ENCODE results near the gene NUFIP2.
"Not testable (repeated sequence)": the region's sequence is repeated elsewhere in the genome, so short reads cannot be mapped to it uniquely, and the experiment has no call there.

NUFIP2 gene, protein sequence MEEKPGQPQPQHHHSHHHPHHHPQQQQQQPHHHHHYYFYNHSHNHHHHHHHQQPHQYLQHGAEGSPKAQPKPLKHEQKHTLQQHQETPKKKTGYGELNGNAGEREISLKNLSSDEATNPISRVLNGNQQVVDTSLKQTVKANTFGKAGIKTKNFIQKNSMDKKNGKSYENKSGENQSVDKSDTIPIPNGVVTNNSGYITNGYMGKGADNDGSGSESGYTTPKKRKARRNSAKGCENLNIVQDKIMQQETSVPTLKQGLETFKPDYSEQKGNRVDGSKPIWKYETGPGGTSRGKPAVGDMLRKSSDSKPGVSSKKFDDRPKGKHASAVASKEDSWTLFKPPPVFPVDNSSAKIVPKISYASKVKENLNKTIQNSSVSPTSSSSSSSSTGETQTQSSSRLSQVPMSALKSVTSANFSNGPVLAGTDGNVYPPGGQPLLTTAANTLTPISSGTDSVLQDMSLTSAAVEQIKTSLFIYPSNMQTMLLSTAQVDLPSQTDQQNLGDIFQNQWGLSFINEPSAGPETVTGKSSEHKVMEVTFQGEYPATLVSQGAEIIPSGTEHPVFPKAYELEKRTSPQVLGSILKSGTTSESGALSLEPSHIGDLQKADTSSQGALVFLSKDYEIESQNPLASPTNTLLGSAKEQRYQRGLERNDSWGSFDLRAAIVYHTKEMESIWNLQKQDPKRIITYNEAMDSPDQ

GRCh38 chr17:29293890-29294579, at the start of gene NUFIP2:
Gene NUFIP2, minus strand, starts transcription at chr17:29294148. Its CDS starts 89 bp downstream, at chr17:29294059.
- peak; percentile 97 for DNase-seq

GRCh38 chr17:29342158-29342765, 48.3 kb upstream of the NUFIP2 start:
- DNase-seq = no peak

GRCh38 chr17:29341726-29342125, 47.8 kb upstream of the NUFIP2 start:
- no peak for DNase-seq

GRCh38 chr17:29339016-29339415, 45.1 kb upstream of the NUFIP2 start:
- not testable (repeated sequence) for DNase-seq

DNA sequence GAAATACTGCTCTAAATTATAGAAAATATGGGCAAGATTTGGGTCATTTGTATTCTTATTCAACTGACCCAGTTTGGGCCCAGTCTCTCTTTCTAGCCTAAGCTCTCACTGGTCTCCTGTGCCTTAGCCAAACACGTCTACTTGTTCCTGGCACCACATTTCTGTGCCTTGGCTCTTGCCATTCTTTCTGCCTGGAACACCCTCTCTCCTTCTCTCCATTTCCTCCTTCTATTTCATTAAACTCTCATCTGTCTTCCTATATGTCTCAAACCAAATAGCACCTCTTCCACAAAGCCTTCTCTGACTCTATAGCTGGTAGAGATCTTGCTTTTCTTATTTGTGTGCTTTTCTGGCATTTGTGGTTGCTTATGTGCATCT, 37.7 kb upstream of the NUFIP2 start:
- no peak for DNase-seq

- DNase-seq = no peak
These were observed 37.2 kb upstream of the NUFIP2 start for GRCh38 chr17:29331075-29331707.

DNA sequence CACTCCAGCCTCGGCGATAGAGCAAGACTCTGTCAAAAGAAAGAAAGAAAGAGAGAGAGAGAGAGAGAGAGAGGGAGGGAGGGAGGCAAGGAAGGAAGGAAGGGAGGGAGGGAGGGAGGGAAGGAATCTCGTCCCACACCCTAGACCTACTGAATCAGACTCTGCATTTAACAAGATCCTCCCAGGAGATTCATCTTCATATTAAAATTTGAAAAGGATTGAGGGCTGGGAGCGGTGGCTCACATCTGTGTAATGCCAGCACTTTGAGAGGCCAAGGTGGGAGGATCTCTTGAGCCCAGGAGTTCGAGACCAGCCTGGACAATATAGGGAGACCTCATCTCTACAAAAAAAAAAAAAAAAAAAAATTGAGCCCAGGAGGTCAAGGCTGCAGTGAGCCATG, 33.5 kb upstream of the NUFIP2 start:
- DNase-seq = no peak

DNA sequence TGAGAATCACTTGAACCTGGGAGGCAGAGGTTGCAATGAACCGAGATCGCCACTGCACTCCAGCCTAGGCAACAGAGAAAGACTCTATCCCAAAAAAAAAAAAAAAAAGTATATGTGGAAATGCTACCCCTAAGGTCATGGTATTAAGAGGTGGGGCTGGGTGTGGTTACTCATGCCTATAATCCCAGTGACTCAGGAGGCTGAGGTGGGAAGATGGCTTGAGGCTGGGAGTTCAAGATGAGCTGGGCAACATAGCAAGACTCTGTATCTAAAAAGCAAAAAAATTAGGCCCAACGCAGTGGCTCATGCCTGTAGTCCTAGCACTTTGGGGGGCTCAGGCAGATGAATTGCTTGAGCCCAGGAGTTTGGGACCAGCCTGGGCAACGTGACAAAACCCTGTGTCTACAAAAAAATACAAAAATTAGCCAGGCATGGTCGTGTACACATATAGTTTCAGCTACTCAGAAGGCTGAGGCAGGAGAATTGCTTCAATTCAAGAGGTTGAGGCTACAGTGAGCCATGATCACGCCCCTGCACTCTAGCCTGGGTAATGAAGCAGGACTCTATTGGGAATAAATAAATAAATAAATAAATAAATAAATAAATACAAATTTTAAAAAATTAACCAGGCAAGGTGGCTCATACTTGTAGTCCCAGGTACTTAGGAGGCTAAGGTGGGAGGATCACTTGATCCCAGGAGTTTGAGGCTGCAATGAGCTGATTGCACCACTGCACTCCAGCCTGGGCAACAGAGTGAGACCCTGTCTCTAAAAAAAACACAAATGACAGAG, 32.3 kb upstream of the NUFIP2 start:
- no peak for DNase-seq

DNA sequence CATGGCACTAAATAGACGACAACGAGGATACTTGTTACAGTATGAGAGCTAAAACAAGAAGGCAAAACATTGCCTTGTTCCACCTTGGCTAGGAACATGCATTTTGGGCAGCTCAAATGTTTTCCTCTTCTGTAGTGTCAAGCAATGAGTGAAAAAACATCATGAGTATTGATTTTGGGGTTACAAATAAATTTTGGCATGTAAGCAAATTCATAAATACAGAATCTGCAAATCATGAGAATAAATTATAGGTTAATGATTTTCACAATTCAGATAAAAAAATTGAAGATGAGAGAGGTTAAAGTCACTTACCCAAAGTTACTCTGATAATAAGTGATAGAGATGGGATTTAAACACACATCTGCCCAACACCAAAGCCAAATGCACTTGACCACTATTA, 28.4 kb upstream of the NUFIP2 start:
- no peak for DNase-seq

DNA sequence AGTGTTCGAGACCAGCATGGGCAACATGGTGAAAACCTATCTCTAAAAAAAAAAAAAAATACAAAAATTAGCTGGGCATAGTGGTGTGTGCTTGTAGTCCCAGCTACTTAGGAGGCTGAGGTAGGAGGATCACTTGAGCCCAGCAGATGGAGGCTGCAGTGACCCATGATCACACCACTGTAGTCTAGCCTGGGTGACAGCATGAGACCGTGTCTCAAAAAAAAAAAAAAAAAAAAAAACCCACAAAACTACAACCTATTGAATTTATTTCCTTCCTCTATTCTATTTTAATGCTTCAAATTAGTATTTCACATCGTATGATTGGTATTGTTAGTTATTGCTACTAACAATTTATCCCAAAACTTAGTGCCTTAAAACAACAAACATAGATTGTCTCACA, 9.4 kb upstream of the NUFIP2 start:
- no peak for DNase-seq

DNA sequence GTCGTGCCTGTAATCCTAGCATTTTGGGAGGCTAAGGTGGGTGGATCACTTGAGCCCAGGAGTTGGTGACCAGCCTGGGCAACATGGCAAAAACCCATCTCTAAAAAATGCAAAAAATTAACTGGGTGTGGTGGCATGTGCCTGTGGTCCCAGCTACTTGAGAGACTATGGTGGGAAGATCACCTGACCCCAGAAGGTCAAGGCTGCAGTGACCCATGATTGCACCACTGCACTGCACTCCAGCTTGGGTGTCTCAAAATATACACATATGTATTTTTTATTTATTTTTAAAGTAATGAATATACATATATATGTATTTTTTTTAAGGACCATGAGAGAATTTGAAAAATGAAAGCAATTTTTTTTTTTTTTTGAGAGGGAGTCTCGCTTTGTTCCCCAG, 5.1 kb upstream of the NUFIP2 start:
- DNase-seq = no peak

GRCh38 chr17:29295420-29295819, 1.5 kb upstream of the NUFIP2 start:
- no peak for DNase-seq

DNA sequence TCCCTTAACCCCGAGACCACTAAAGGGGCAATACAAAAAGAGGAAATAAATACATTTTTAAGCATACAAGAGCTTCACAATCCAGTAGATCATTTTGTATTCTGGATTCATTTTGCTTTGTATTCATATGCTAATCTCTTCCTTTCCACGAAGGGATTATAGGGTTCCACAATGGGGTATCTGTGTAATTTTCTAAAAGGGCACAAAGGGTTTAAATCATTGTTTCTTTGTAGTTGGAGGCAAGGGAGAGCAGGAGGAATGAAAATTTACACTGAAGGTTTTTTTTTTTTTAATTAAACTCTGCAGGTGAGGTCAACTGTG, 592 bp upstream of the NUFIP2 start:
- no peak for DNase-seq

GRCh38 chr17:29292992-29293889, 707 bp downstream of the NUFIP2 start:
- DNase-seq = peak; percentile 46 to 52

- peak; percentile 23 to 37 for DNase-seq
These were observed 1.6 kb downstream of the NUFIP2 start for GRCh38 chr17:29292071-29292991.

GRCh38 chr17:29291163-29291752, 2.7 kb downstream of the NUFIP2 start:
- peak in 1 of 2 donors; percentile 15 for DNase-seq

DNA sequence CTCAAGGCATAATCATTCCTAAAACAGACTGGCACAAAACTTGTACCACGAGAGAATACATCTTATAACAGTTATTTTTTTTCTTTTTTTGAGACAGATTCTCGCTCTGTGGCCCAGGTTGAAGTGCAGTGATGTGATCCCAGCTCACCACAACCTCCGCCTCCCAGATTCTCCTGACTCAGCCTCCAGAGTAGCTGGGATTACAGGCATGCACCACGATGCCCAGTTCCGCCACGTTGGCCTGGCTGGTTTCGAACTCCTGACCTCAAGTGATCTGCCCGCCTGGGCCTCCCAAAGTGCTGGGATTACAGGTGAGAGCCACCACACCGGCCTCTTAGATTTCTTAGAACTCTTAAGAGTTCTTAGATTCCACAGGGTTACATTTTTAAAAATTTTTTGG, 4.1 kb downstream of the NUFIP2 start:
- DNase-seq = no peak

DNA sequence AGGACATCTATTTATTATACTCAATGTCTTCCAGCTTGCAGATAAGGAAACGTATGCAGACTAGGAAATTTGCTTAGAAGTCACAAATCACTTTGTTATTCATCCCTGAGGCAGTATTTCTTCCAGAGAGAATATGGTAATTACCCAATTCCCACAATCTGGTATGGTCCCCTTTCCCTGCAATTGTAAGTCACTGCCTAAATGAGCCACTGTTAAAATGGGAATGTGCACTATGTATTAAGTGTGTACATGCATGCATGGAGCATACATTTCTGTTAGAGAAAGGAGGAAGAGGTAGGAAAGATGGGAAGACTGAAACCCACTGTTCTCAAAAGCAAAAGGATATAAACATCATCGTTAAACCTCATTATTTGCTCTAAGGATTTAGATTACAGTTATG, 10.0 kb downstream of the NUFIP2 start:
- no peak for DNase-seq

DNA sequence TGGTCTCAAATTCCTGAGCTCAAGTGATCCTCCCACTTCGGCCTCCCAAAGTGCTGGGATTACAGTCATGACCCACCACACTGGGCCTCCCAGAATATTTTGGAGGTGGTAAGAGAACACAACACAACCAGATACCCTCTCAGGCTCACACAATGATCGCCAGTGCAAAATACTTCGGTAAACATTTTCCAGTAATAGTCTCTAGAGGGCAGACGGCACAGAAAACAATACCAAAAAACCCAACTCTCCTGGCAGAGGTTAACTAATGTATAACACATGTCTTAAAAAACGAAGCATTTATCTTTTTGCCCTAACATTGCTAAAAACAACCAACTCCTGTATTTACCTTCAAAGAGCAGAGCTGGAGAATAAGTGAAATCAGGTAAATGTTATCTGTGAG, 10.5 kb downstream of the NUFIP2 start:
- no peak for DNase-seq

Data from stimulated activated CD4-positive, alpha-beta T cell treated with anti-CD3 and anti-CD28 coated beads, Interleukin-2, amount 100 ng/mL, for 48 hours (primary cell).